NCI-H524 (cell line): ENCODE measurements around the gene CFAP92.

Experiments used
- DNase-seq, 2 experiments: peaks; one replicate each; lab custom pipeline; 2025; lab: John Stamatoyannopoulos, UW

CFAP92 gene

DNA sequence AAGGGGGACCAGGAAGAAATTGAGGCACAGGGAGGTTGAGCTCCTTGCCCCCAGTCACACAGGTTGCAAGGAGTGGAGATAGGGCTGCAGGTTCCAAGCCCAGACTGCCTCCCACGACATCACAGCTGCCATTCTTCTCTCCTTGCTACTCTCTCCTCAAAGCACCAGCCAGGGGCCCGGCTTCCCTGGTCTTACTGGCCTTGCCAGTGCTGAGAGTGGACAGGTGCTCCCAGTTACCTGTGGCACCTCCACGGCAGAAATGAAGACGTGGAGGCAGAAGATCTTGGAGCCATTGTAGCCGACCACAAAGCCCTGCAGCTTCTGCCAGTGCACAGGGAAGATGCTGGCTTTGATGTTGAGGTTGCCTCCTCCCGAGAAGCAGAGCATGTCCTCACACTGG lies 132.4 kb downstream of the CFAP92 start:
- no peak for DNase-seq
